A549 (cell line): ENCODE data around the gene PLEKHO1.

ENCODE experiments used
- CBX8 ChIP-seq: fragments of 200-600 bp; sonication (generic); IDR thresholded peaks from 2 replicates; pipeline ENCODE4 v1.6.1; 2016
- CEBPB ChIP-seq, 2 experiments: fragments of >200 bp in 1 of 2; sonication (Bioruptor Twin) in 1 of 2; formaldehyde crosslinking in 1 of 2; IDR thresholded peaks; 2 replicates each; pipeline ENCODE4 v1.6.1; 2012 to 2016
- CTCF ChIP-seq: fragments of >200 bp; sonication (Bioruptor Twin); formaldehyde crosslinking; IDR thresholded peaks from 3 replicates; pipeline ENCODE4 v1.5.1; 2016
- FOSL2 ChIP-seq, 2 experiments: fragments of 450-650 bp in 1 of 2; fragments of >200 bp in 1 of 2; sonication (Bioruptor Twin) in 1 of 2; formaldehyde crosslinking; IDR thresholded peaks; 2 replicates each; pipeline versions ENCODE4 v1.5.0 to v1.6.1; 2016 to 2020; ENCODE audit warnings: mild to moderate bottlenecking in 1 of 2, moderate library complexity in 1 of 2
- MAX ChIP-seq: IDR thresholded peaks from 2 replicates; pipeline ENCODE4 v1.6.1; 2012
- POLR2A ChIP-seq: IDR thresholded peaks from 2 replicates; pipeline ENCODE4 v1.6.1; 2012; ENCODE audit warnings: mild to moderate bottlenecking, low read length
- RAD21 ChIP-seq, 2 experiments: fragments of >200 bp in 1 of 2; sonication (Bioruptor Twin) in 1 of 2; formaldehyde crosslinking in 1 of 2; IDR thresholded peaks in 1 of 2; conservative IDR thresholded peaks in 1 of 2; 2 replicates in 1 of 2; 3 replicates in 1 of 2; pipeline ENCODE4 v1.6.1; 2012 to 2018; ENCODE audit warnings: inconsistent platforms in 1 of 2
- REST ChIP-seq: fragments of 200-600 bp; sonication (generic); IDR thresholded peaks from 2 replicates; pipeline ENCODE4 v1.6.1; 2016; ENCODE audit warnings: antibody characterized with exemption, mild to moderate bottlenecking, moderate library complexity
- ZFP36 ChIP-seq: fragments of 450-650 bp; IDR thresholded peaks from 2 replicates; pipeline ENCODE4 v1.6.1; 2014; ENCODE audit warnings: borderline replicate concordance; ENCODE audit not compliant: partially characterized antibody

GRCh38 chr1:150173141-150173585 is 23.4 kb downstream of the PLEKHO1 start:
- TF ChIP-seq REST = no peak
- TF ChIP-seq CTCF = no peak
- TF ChIP-seq MAX = no peak
- TF ChIP-seq CEBPB (IDR thresholded peaks at IDR 0.05) = no peak
- no peak for TF ChIP-seq CBX8
- no peak for TF ChIP-seq POLR2A
- no peak for TF ChIP-seq ZFP36
- no peak for TF ChIP-seq FOSL2 (IDR thresholded peaks at IDR 0.05)
- TF ChIP-seq FOSL2 (CRISPR knock-in tag; IDR thresholded peaks at IDR 0.05) = no peak
- TF ChIP-seq RAD21 (conservative IDR thresholded peaks at IDR 0.05 in 1 of 2, IDR thresholded peaks at IDR 0.05 in 1 of 2) = no peak
